Stimulated activated naive CD8-positive, alpha-beta T cell treated with anti-CD3 and anti-CD28 coated beads, Interleukin-15, Interleukin-2, amounts not matched to agents 100 ng/mL and 50 ng/mL, for 24 hours (primary cell): ENCODE measurements around the gene PRDM13.
"Not testable (repeated sequence)": the region's sequence is repeated elsewhere in the genome, so short reads cannot be mapped to it uniquely, and the experiment has no call there.

ENCODE experiments used
- H3K27ac Mint-ChIP-seq: one replicate; pipeline ENCODE4 v1.8.0; 2021; ENCODE audit warnings: mild to moderate bottlenecking, mixed read lengths
- H3K27me3 Mint-ChIP-seq: one replicate; pipeline ENCODE4 v1.8.0; 2021; ENCODE audit warnings: mixed read lengths
- H3K36me3 Mint-ChIP-seq: one replicate; pipeline ENCODE4 v1.8.0; 2021; ENCODE audit warnings: low read depth, mixed read lengths
- H3K4me1 Mint-ChIP-seq: one replicate; pipeline ENCODE4 v1.8.0; 2021; ENCODE audit warnings: low read depth, mixed read lengths
- H3K4me3 Mint-ChIP-seq: one replicate; pipeline ENCODE4 v1.8.0; 2021; ENCODE audit warnings: mild to moderate bottlenecking, mixed read lengths
- H3K9me3 Mint-ChIP-seq: one replicate; pipeline ENCODE4 v1.8.0; 2021; ENCODE audit warnings: mixed read lengths

PRDM13 gene

GRCh38 chr6:99590728-99591672, 15.6 kb upstream of the PRDM13 start:
- Mint-ChIP-seq H3K4me1 (peaks cover 23% of the 10 kb centered on the region), H3K27me3 (peaks cover 77% of the 10 kb centered on the region), H3K36me3 (no peaks in the 10 kb centered on the region), H3K9me3 (peaks cover 6% of the 10 kb centered on the region), H3K4me3 (no peak overlapping the region), H3K27ac (no peak overlapping the region)

DNA sequence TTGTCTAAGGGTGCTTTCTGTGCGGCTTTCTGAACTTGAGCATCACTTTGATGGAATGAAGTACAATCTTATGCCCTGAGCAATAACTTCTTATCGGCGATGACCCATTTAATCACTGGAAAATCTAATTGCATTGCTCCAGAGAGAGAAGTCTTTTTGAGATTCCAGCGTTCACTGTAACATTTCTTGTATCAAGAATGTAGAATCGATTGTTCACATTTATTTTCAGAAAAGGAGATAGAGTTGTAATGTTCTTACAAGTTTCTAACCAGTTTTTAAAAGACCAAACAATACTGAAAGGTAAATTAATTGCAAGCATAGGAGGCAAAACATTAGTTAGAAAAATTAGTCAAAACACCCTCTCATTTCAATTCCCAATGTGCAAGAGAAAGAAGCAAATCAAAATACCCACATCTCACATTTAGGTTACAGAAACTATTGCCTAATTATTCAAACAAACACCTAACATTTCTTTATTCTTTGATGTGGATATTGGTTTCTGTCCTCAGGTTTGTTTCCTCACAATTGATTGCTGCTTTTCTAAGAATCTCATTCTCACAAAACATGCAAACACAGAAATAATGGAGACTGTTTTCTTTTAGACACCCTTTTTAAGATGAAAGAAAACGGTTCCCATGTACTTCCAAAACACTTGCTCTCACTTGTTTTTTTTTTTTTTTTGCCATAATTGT, 14.8 kb upstream of the PRDM13 start:
- peaks cover 81% of the 10 kb centered on the region for H3K27me3 Mint-ChIP-seq

DNA sequence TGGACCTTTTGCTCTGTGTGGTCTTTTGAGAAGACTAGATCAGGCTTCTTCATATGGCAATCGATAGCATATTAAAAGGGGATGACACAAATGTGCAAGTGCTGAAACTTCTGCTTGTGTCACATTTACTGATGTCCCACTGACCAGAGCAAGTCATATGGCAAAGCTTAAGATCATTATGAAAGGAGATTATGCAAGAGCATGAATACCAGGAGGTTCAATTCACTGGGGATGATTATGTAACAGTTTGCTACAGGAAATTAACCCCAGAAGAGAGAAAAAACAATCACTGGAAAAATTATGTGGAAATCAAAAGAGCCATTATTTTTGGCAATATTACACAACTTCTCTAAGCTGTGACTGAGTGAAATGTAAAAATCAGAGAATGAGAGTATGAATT, 13.7 kb upstream of the PRDM13 start:
- no peaks in the 10 kb centered on the region for H3K36me3 Mint-ChIP-seq
- peaks cover 87% of the 10 kb centered on the region for H3K27me3 Mint-ChIP-seq
- peaks cover 6% of the 10 kb centered on the region for H3K9me3 Mint-ChIP-seq
- peaks cover 23% of the 10 kb centered on the region for H3K4me1 Mint-ChIP-seq
- no peak overlapping the region for H3K4me3 Mint-ChIP-seq
- H3K27ac Mint-ChIP-seq: no peak overlapping the region

More for the DNA sequence above, 14.8 kb upstream of the PRDM13 start:
- Mint-ChIP-seq H3K27ac (no peak overlapping the region), H3K9me3 (peaks cover 6% of the 10 kb centered on the region), H3K4me3 (no peak overlapping the region), H3K36me3 (no peaks in the 10 kb centered on the region), H3K4me1 (peaks cover 23% of the 10 kb centered on the region)

GRCh38 chr6:99594696-99595095, 11.9 kb upstream of the PRDM13 start:
- not testable (repeated sequence) for H3K36me3 Mint-ChIP-seq
- peaks cover 87% of the 10 kb centered on the region for H3K27me3 Mint-ChIP-seq

DNA sequence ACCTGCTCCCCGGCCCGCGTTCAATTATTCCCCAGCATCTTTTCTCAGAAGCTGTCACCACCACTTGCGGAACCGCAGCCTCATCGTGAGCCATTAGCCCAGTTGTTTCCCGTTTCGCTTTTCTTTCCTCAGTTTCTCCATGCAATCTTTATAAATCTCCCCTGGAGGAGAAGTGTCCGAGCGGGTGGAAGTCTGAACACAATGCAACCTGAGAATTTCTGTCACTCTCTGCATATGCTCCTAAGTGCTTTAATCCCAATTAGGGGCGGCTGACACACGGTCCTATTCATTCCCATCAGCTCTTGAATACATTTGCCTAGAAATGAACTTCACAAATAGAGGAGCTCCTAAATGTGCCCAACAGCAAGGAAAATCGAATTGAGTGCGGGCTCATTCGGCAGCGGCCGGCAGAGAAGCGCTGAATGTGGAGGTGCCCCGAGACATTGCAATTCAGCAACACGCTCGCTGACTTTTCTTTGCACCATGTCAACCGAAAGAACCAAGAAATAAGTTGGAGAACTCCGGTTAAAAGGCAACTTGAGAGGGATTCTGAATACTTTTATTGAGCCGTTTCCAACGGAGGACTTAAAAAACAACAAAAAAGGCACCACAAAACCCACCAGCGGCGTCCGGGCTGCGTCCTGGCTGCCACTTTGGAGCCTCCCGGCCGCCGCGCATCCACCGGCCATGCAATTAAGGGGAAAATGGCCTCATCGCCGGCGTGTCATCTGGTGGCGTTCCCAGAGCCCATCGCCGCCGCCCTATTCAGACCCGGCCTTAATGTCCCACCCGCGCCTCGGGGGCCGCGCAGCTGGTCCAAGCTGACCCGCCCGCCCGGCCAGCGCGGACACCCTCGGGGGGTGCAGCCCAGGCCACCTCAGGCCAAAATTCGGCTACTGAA, 3.9 kb upstream of the PRDM13 start:
- Mint-ChIP-seq H3K4me1 (peaks cover 26% of the 10 kb centered on the region), H3K9me3 (no peaks in the 10 kb centered on the region), H3K27me3 (peaks cover 90% of the 10 kb centered on the region), H3K27ac (no peak overlapping the region), H3K4me3 (peak overlapping the region; percentile 67), H3K36me3 (no peaks in the 10 kb centered on the region)

More at GRCh38 chr6:99594696-99595095, 11.9 kb upstream of the PRDM13 start:
- H3K4me1 Mint-ChIP-seq: peaks cover 14% of the 10 kb centered on the region
- H3K9me3 Mint-ChIP-seq, H3K27ac Mint-ChIP-seq, H3K4me3 Mint-ChIP-seq: not testable (repeated sequence)

GRCh38 chr6:99603421-99604165, 3.0 kb upstream of the PRDM13 start:
- Mint-ChIP-seq H3K27ac (no peak overlapping the region), H3K36me3 (no peaks in the 10 kb centered on the region), H3K4me1 (peaks cover 26% of the 10 kb centered on the region), H3K4me3 (peak overlapping the region; percentile 56), H3K9me3 (no peaks in the 10 kb centered on the region), H3K27me3 (peaks cover 90% of the 10 kb centered on the region)

DNA sequence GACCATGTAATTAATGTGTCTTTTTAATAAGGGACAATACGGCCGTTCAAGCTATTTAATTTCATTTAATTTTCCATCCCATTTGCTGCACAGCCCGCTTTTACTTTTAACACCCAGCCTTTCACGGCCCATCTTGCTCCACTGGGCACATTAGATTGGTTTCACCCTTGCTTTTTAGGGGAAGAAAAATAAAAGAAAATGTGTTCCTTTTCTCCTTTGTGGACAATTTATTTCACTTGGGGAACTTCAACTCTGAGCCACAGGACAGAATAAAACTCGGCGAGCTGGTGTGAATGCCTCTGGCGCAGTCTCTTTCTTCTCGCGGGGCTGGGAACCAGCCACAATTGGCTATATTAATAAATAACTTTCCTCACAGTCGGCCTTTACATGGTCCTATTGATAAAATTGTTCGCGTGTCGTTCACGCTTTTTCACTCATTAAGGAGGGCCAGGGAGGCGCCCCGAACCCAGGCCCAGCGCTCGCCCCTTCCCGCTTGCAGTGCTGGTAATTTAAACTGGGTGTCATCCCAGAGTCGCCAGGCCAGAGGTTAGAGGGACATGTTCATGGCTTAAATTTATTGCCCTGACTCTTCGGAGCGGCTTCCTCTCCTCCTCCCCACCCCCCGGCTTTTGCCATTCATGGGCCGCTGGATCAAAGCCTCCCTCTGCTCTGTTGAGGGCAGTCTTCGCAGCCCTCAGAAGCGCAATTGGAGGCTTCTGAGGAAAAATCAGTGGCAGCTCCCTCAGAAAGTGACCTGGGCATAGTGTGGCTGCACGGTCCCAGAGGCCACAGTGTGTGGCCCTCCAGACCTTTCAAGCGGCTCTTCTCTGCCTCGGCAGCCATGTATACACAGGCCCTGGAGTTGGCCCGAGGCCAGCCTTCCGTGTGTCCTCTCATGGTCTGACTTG, 2.2 kb upstream of the PRDM13 start:
- Mint-ChIP-seq H3K27ac (peak overlapping the region; percentile 26), H3K27me3 (peaks cover 90% of the 10 kb centered on the region), H3K4me1 (peaks cover 26% of the 10 kb centered on the region), H3K36me3 (no peaks in the 10 kb centered on the region), H3K4me3 (peak overlapping the region; percentile 56), H3K9me3 (no peaks in the 10 kb centered on the region)

- Mint-ChIP-seq H3K36me3 (no peaks in the 10 kb centered on the region), H3K4me3 (no peak overlapping the region), H3K27me3 (peaks cover 90% of the 10 kb centered on the region), H3K9me3 (peaks cover 4% of the 10 kb centered on the region), H3K4me1 (peaks cover 30% of the 10 kb centered on the region), H3K27ac (peak overlapping the region; percentile 26)
These were observed 1.4 kb upstream of the PRDM13 start for GRCh38 chr6:99605074-99605734.

GRCh38 chr6:99605911-99606655, 550 bp upstream of the PRDM13 start:
- H3K36me3 Mint-ChIP-seq: no peaks in the 10 kb centered on the region
- peaks cover 39% of the 10 kb centered on the region for H3K4me1 Mint-ChIP-seq
- H3K27ac Mint-ChIP-seq: no peak overlapping the region
- peaks cover 90% of the 10 kb centered on the region for H3K27me3 Mint-ChIP-seq
- H3K9me3 Mint-ChIP-seq: peaks cover 4% of the 10 kb centered on the region
- H3K4me3 Mint-ChIP-seq: no peak overlapping the region

GRCh38 chr6:99607416-99608036, 893 bp downstream of the PRDM13 start:
- Mint-ChIP-seq H3K27me3 (peaks cover 91% of the 10 kb centered on the region), H3K9me3 (peaks cover 4% of the 10 kb centered on the region), H3K36me3 (no peaks in the 10 kb centered on the region), H3K4me3 (no peak overlapping the region), H3K4me1 (peaks cover 45% of the 10 kb centered on the region), H3K27ac (no peak overlapping the region)

- Mint-ChIP-seq H3K36me3 (no peaks in the 10 kb centered on the region), H3K27ac (no peak overlapping the region), H3K4me3 (no peak overlapping the region), H3K4me1 (peaks cover 40% of the 10 kb centered on the region), H3K27me3 (peaks cover 87% of the 10 kb centered on the region), H3K9me3 (peaks cover 4% of the 10 kb centered on the region)
These were observed 1.6 kb downstream of the PRDM13 start for GRCh38 chr6:99608059-99608885.
